Measurements from ENCODE around the gene FBXO17. TPM values are rescaled to one million over a fixed set of nuclear protein-coding genes. Genes with fewer than 3 reads are reported as not detected.

FBXO17 gene
- total RNA-seq, 1 donor from 2014 or later, result not detected

DNA sequence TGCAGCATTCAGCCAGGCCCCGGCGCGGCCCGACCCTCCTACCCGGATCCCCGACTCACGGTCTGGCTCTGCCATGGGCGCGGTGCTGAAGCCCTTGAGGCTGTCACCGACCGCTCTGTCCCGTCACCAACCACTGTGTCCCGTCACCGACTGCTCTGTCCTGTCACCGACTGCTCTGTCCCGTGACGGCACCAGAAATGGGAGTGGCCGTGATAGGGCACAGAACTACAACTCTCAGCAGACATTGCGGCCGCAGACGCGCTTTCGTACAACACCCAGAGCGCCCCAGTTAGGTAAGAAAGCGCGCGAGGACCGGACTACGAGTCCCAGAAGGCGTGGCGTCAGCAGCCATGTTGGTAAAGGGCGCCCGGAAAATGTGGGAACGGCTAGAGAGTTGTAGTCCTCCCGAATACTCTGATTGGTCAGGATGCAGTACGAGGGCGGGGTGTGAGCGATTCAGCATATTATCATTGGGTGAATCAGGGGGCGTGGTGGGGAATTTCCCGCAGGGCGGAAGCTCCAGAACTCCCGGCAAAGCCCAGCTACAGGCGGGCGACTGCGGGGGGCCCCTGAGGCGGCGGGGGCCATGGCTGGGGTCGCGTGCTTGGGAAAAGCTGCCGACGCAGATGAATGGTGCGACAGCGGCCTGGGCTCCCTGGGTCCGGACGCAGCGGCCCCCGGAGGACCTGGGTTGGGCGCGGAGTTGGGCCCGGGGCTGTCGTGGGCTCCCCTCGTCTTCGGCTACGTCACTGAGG is 75.9 kb downstream of the FBXO17 start, which contains the start of the genes NFKBIB and SIRT2:
Gene NFKBIB, plus strand, starts transcription at position 523 of the 755 bp plus-strand sequence. Its CDS starts 64 bp downstream, at position 587.
Gene SIRT2, minus strand, starts transcription at position 172 of the 755 bp plus-strand sequence. Its CDS starts 97 bp downstream, at position 75.
- Mint-ChIP-seq H3K36me3 (ENCODE audit: low read depth) (peaks cover 30% of the 10 kb centered on the region), H3K27ac (peak within 1 kb of the TSS; percentile 87), H3K9me3 (no peaks in the 10 kb centered on the region), H3K4me3 (peak within 1 kb of the TSS; percentile 91), H3K4me1 (peaks cover 41% of the 10 kb centered on the region), H3K27me3 (no peaks in the 10 kb centered on the region)
- TF ChIP-seq, protein P1, sequence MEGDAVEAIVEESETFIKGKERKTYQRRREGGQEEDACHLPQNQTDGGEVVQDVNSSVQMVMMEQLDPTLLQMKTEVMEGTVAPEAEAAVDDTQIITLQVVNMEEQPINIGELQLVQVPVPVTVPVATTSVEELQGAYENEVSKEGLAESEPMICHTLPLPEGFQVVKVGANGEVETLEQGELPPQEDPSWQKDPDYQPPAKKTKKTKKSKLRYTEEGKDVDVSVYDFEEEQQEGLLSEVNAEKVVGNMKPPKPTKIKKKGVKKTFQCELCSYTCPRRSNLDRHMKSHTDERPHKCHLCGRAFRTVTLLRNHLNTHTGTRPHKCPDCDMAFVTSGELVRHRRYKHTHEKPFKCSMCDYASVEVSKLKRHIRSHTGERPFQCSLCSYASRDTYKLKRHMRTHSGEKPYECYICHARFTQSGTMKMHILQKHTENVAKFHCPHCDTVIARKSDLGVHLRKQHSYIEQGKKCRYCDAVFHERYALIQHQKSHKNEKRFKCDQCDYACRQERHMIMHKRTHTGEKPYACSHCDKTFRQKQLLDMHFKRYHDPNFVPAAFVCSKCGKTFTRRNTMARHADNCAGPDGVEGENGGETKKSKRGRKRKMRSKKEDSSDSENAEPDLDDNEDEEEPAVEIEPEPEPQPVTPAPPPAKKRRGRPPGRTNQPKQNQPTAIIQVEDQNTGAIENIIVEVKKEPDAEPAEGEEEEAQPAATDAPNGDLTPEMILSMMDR (IDR thresholded peaks at IDR 0.05), result no peak
- ATAC-seq (ENCODE audit: low read depth), result peak; percentile 91
- ChIA-PET CTCF (interaction anchor here (1.2 to 2.4 kb wide), 5 partner anchors 12 to 130 kb away, joined by 4 to 10 read pairs (median 6); partner anchors contain the start of genes MRPS12 and SARS2), POLR2A (interaction anchor here (0.7 to 2.4 kb wide), 15 partner anchors 13 to 525 kb away, joined by 3 to 22 read pairs (median 5); partner anchors contain the start of genes ACTN4, ECH1, EIF3K and FAM98C)
- intact Hi-C loops (cut with micrococcal nuclease), result loop anchor here (1.0 to 5.0 kb wide), 9 partner anchors 21 to 564 kb away; partner anchors contain the start of genes CATSPERG, ECH1, EIF3K and MAP4K1
- DNase-seq, result peak; percentile 91

DNA sequence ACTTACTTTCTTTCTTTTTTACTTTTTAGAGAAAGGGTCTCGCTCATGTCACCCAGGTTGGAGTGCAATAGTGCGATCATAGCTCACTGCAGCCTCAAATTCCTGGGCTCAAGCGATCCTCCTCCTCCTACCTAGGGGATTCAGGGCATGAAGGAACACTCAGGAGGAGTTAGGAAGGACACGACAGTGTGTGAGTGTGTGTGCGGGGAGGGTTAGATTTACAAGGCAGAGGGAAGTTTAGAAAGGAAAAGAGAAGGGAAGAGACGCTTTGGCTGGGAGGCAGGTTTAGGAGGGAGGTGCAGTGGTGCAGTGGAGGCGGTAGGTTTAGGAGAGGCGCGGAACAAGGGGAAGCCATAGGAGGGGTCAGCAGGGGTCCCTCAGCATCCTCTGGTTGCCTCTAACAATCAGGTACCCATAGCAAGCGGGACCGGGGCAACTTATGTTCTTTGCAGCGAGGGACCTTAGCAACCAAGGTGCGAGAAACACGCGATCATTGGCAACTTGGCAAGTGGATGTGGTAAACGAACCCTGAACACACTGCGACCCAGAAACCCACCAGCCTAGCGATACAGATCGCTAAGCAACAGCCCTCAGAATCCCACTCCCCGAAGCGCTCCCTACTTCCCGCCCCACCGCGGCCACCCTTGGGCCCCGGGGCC is 76.6 kb downstream of the FBXO17 start:
- ATAC-seq (ENCODE audit: low read depth), result no peak
- Mint-ChIP-seq H3K4me3 (peak overlapping the region; percentile 91), H3K4me1 (peaks cover 36% of the 10 kb centered on the region), H3K27ac (peak overlapping the region; percentile 87), H3K27me3 (no peaks in the 10 kb centered on the region), H3K9me3 (no peaks in the 10 kb centered on the region), H3K36me3 (ENCODE audit: low read depth) (peaks cover 24% of the 10 kb centered on the region)
- TF ChIP-seq, protein P1 (IDR thresholded peaks at IDR 0.05), result no peak
- ChIA-PET POLR2A (interaction anchor here (2.0 kb wide), 1 partner anchor 252 kb away, joined by 5 read pairs; the partner anchor contains the start of gene ACTN4), CTCF (no interaction called here)
- intact Hi-C loops (cut with micrococcal nuclease), result loop anchor here (1.0 to 5.0 kb wide), 9 partner anchors 20 to 564 kb away; partner anchors contain the start of genes CATSPERG, ECH1, EIF3K and MAP4K1
- DNase-seq, result no peak

DNA sequence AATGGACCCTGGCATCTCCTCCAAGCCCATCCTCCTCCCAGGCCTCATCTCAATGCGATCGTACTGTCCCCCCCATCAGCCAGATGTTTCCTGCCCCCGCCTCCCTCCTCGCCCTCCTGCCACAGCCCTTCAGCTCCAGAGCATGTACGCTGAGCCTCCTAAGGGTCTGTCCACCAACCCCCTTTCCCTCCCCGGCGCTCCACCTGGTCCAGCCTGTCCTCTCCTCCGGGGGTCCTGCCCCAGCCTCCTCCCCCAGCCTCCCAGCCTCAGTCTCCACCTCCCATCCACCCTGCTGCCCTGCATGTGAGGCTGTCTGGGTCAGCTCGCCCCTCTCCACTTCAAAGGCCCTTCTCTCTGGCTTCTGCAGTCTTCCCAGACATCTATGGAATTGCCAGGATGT is 80.6 kb downstream of the FBXO17 start:
- ChIA-PET CTCF (no interaction called here), POLR2A (interaction anchor here (0.5 to 1.1 kb wide), 3 partner anchors 26 to 252 kb away, joined by 6 to 9 read pairs (median 8); no protein-coding TSS in a partner anchor)
- Mint-ChIP-seq H3K36me3 (ENCODE audit: low read depth) (peaks cover 17% of the 10 kb centered on the region), H3K4me1 (peaks cover 24% of the 10 kb centered on the region), H3K9me3 (no peaks in the 10 kb centered on the region), H3K4me3 (no peak overlapping the region), H3K27ac (no peak overlapping the region), H3K27me3 (no peaks in the 10 kb centered on the region)
- ATAC-seq (ENCODE audit: low read depth) (no peak), DNase-seq (no peak)
- TF ChIP-seq, protein P1 (IDR thresholded peaks at IDR 0.05), result no peak
- intact Hi-C loops (cut with micrococcal nuclease), result loop anchor here (5.0 kb wide), 1 partner anchor 278 kb away; the partner anchor contains the start of genes EIF3K and MAP4K1

DNA sequence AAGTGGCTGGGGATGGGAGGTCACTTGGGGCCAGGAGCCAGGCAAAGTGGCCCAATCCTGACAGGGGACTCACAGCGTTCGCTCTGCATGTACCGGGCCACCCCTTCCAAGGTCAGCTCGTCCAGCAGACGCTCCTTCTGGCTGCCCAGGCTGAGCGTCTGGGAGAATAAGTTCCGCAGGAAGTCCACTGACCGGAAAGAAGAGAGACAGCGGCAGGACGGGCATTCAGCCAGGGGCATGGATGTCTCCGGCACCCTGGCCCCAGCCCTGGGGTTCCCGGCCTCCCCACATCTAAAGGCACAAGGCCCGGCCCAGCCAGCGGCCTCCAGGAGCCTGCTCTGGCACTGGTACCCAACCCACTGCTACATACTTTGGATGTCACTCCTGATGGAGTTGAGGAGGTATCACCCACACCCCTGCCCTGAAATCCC is 82.2 kb downstream of the FBXO17 start:
- intact Hi-C loops (cut with micrococcal nuclease), result no loop called here
- CTCF ChIA-PET, result no interaction called here
- H3K27ac Mint-ChIP-seq, result no peak overlapping the region
- DNase-seq, result no peak
- H3K4me1 Mint-ChIP-seq, result peaks cover 11% of the 10 kb centered on the region
- no peak overlapping the region for H3K4me3 Mint-ChIP-seq
- peaks cover 26% of the 10 kb centered on the region for H3K36me3 Mint-ChIP-seq (ENCODE audit: low read depth)
- TF ChIP-seq, protein P1 (IDR thresholded peaks at IDR 0.05), result no peak
- POLR2A ChIA-PET, result no interaction called here
- H3K27me3 Mint-ChIP-seq, result no peaks in the 10 kb centered on the region
- no peaks in the 10 kb centered on the region for H3K9me3 Mint-ChIP-seq
- ATAC-seq (ENCODE audit: low read depth), result no peak

Data from activated B cell treated with CpG ODN at 0.5 μM for 24 hours (primary cell).